H1 (cell line): ENCODE measurements around the gene PM20D1. TPM values are rescaled to one million over a fixed set of nuclear protein-coding genes. Genes with fewer than 3 reads are reported as not detected.

Source experiments
- CTCF ChIA-PET: fragments of 300-600 bp; sonication (Branson Sonifier 250); formaldehyde crosslinking; loops from one replicate; lab custom pipeline; 2021; ENCODE audit not compliant: partially characterized antibody; lab: Charles Lee
- POLR2A ChIA-PET: fragments of 300-600 bp; sonication (Branson Sonifier 250); formaldehyde crosslinking; loops from one replicate; lab custom pipeline; 2021; ENCODE audit warnings: inconsistent platforms; ENCODE audit not compliant: partially characterized antibody; lab: Charles Lee
- DNase-seq, 2 experiments: peaks; one replicate each; pipeline versions ENCODE4 v3.0.0 to v3.0.0-alpha.2; 2010 to 2022; ENCODE audit warnings: low spot score in 2 of 2, low read depth in 1 of 2, mixed read lengths in 1 of 2
- FAIRE-seq: peaks from 2 replicates; lab custom pipeline; 2011; peaks lifted over from hg19 to GRCh38; lab: Jason Lieb, UNC
- H2AFZ ChIP-seq: 2 replicates; pipeline ENCODE4 v1.8.1; 2012; ENCODE audit warnings: low read length, inconsistent platforms
- H2AK5ac ChIP-seq: 2 replicates; pipeline ENCODE4 v1.6.1; 2013; ENCODE audit warnings: low read depth, low read length
- H2BK120ac ChIP-seq: replicated peaks from 2 replicates; pipeline ENCODE3; 2013; ENCODE audit warnings: low read depth, low read length, inconsistent platforms
- H2BK12ac ChIP-seq: 2 replicates; pipeline ENCODE4 v1.6.1; 2013; ENCODE audit warnings: low read depth, low read length
- H2BK15ac ChIP-seq: 2 replicates; pipeline ENCODE4 v1.6.1; 2013; ENCODE audit warnings: low read length
- H2BK20ac ChIP-seq: 2 replicates; pipeline ENCODE4 v1.6.1; 2013; ENCODE audit warnings: low read length
- H2BK5ac ChIP-seq: 2 replicates; pipeline ENCODE4 v1.6.1; 2013; ENCODE audit warnings: low read depth, low read length
- H3K14ac ChIP-seq: 2 replicates; pipeline ENCODE4 v1.6.1; 2013; ENCODE audit warnings: inconsistent platforms; ENCODE audit not compliant: insufficient read length
- H3K18ac ChIP-seq: 2 replicates; pipeline ENCODE4 v1.6.1; 2013; ENCODE audit warnings: low read length; ENCODE audit errors: extremely low read depth
- H3K23ac ChIP-seq: 2 replicates; pipeline ENCODE4 v1.6.1; 2013; ENCODE audit warnings: inconsistent platforms; ENCODE audit not compliant: insufficient read length
- H3K23me2 ChIP-seq: 2 replicates; pipeline ENCODE4 v1.6.1; 2013; ENCODE audit warnings: low read depth, low read length
- H3K27ac ChIP-seq: 2 replicates; pipeline ENCODE4 v1.6.1; 2011; ENCODE audit warnings: low read depth, low read length, inconsistent platforms
- H3K27me3 ChIP-seq, 4 experiments: replicated peaks in 1 of 4; 1 replicate in 1 of 4; 2 replicates in 3 of 4; pipeline versions ENCODE4 v1.6.1 to v1.8.1; 2011 to 2013; ENCODE audit warnings: low read length in 3 of 4, mild to moderate bottlenecking in 3 of 4, inconsistent platforms in 2 of 4, mixed read lengths in 2 of 4, moderate library complexity in 1 of 4; ENCODE audit not compliant: control insufficient read depth in 3 of 4, insufficient read depth in 3 of 4; ENCODE audit errors: extremely low read depth in 1 of 4
- H3K36me3 ChIP-seq, 4 experiments: 2 replicates each; pipeline versions ENCODE4 v1.6.1 to v1.8.1; 2011 to 2013; ENCODE audit warnings: mild to moderate bottlenecking in 4 of 4, low read length in 3 of 4, moderate library complexity in 2 of 4, control low read depth in 1 of 4, inconsistent platforms in 1 of 4; ENCODE audit not compliant: insufficient read depth in 4 of 4, control insufficient read depth in 2 of 4
- H3K4ac ChIP-seq: replicated peaks from 2 replicates; pipeline ENCODE3; 2013; ENCODE audit warnings: low read length, low read depth, mixed read lengths, inconsistent platforms; ENCODE audit not compliant: insufficient read length
- H3K4me1 ChIP-seq, 4 experiments: replicated peaks in 1 of 4; 1 replicate in 1 of 4; 2 replicates in 3 of 4; pipeline versions ENCODE4 v1.6.1 to v1.8.1; 2011 to 2013; ENCODE audit warnings: low read length in 3 of 4, inconsistent platforms in 2 of 4, mixed read lengths in 1 of 4; ENCODE audit not compliant: insufficient read depth in 4 of 4, control insufficient read depth in 3 of 4
- H3K4me2 ChIP-seq, 2 experiments: 2 replicates each; pipeline versions ENCODE4 v1.6.1 to v1.8.1; 2011 to 2013; ENCODE audit warnings: low read depth in 2 of 2, low read length in 2 of 2, control low read depth in 1 of 2, inconsistent platforms in 1 of 2, mild to moderate bottlenecking in 1 of 2; ENCODE audit not compliant: insufficient read depth in 1 of 2
- H3K4me3 ChIP-seq, 4 experiments: fragments of 200-600, 300-600 bp in 1 of 4; sonication (generic), shearing (Covaris generic), sonication (Bioruptor Twin) in 1 of 4; 2 replicates each; pipeline versions ENCODE4 v1.5.1 to v1.8.1; 2011 to 2016; ENCODE audit warnings: low read length in 4 of 4, low read depth in 3 of 4, control low read depth in 2 of 4, inconsistent platforms in 2 of 4, mild to moderate bottlenecking in 2 of 4, mixed read lengths in 1 of 4, moderate library complexity in 1 of 4; ENCODE audit not compliant: insufficient read depth in 2 of 4; ENCODE audit errors: extremely low read depth in 1 of 4
- H3K56ac ChIP-seq: replicated peaks from 2 replicates; pipeline ENCODE3; 2013; ENCODE audit warnings: low read depth, mild to moderate bottlenecking, mixed read lengths, low read length, inconsistent platforms; ENCODE audit not compliant: insufficient read length
- H3K79me1 ChIP-seq: 2 replicates; pipeline ENCODE4 v1.6.1; 2013; ENCODE audit warnings: low read depth, low read length, control low read depth
- H3K79me2 ChIP-seq, 2 experiments: 2 replicates each; pipeline versions ENCODE4 v1.6.1 to v1.8.1; 2012 to 2013; ENCODE audit warnings: low read length in 2 of 2, mild to moderate bottlenecking in 2 of 2, inconsistent platforms in 1 of 2; ENCODE audit not compliant: insufficient read depth in 2 of 2, control insufficient read depth in 1 of 2
- H3K9ac ChIP-seq, 4 experiments: replicated peaks in 1 of 4; 1 replicate in 1 of 4; 2 replicates in 3 of 4; pipeline versions ENCODE4 v1.6.1 to v1.8.1; 2011 to 2013; ENCODE audit warnings: low read depth in 3 of 4, low read length in 3 of 4, control low read depth in 2 of 4, mild to moderate bottlenecking in 2 of 4, moderate library complexity in 2 of 4, inconsistent platforms in 1 of 4; ENCODE audit errors: extremely low read depth in 1 of 4
- H3K9me3 ChIP-seq, 2 experiments: 2 replicates each; pipeline versions ENCODE4 v1.6.1 to v1.8.1; 2012 to 2013; ENCODE audit warnings: mild to moderate bottlenecking in 2 of 2, moderate library complexity in 2 of 2, control low read depth in 1 of 2, inconsistent platforms in 1 of 2, low read depth in 1 of 2, low read length in 1 of 2, mixed read lengths in 1 of 2; ENCODE audit not compliant: insufficient read depth in 2 of 2
- H4K20me1 ChIP-seq, 2 experiments: replicated peaks in 1 of 2; 2 replicates each; pipeline versions ENCODE3 to v1.8.1; 2011 to 2013; ENCODE audit warnings: inconsistent platforms in 2 of 2, low read length in 2 of 2, mild to moderate bottlenecking in 1 of 2; ENCODE audit not compliant: insufficient read depth in 2 of 2, control insufficient read depth in 1 of 2
- H4K5ac ChIP-seq: 2 replicates; pipeline ENCODE4 v1.6.1; 2013; ENCODE audit warnings: low read length, low read depth, mixed read lengths, inconsistent platforms; ENCODE audit not compliant: insufficient read length
- H4K8ac ChIP-seq: 2 replicates; pipeline ENCODE4 v1.8.0; 2013; ENCODE audit warnings: mild to moderate bottlenecking, moderate library complexity, low read length, inconsistent platforms; ENCODE audit not compliant: insufficient read depth; ENCODE audit errors: extremely low read depth
- H4K91ac ChIP-seq: replicated peaks from 2 replicates; pipeline ENCODE3; 2013; ENCODE audit warnings: low read length, mixed read lengths, inconsistent platforms; ENCODE audit not compliant: insufficient read length
- CHD1 ChIP-seq: IDR thresholded peaks from 2 replicates; pipeline ENCODE4 v1.6.1; 2012; ENCODE audit warnings: low read depth, low read length, improper control_type of control experiment
- CHD2 ChIP-seq: IDR thresholded peaks from 2 replicates; pipeline ENCODE4 v1.6.1; 2012; ENCODE audit warnings: low read length, improper control_type of control experiment
- EP300 ChIP-seq, 2 experiments: IDR thresholded peaks; 1 replicate in 1 of 2; 2 replicates in 1 of 2; pipeline ENCODE4 v1.6.1; 2011 to 2012; ENCODE audit warnings: low read depth in 2 of 2, low read length in 2 of 2, mild to moderate bottlenecking in 2 of 2, borderline replicate concordance in 1 of 2, inconsistent platforms in 1 of 2, moderate library complexity in 1 of 2
- SP2 ChIP-seq: IDR thresholded peaks from 2 replicates; pipeline ENCODE4 v1.6.1; 2012; ENCODE audit warnings: mild to moderate bottlenecking, low read length, inconsistent platforms
- WGBS, 2 experiments: shearing (Covaris generic) in 1 of 2; methylation state at CpG; one replicate each; pipeline versions ENCODE4 v1.1.6 to v1.1.7; 2013 to 2015; ENCODE audit warnings: low lambda C conversion rate in 2 of 2, mixed read lengths in 2 of 2, inconsistent platforms in 1 of 2, low coverage in 1 of 2, missing lambda C conversion rate in 1 of 2; ENCODE audit not compliant: insufficient replicate concordance in 2 of 2, insufficient coverage in 1 of 2, insufficient read length in 1 of 2; ENCODE audit errors: extremely low coverage in 1 of 2, missing lambda C conversion rate in 1 of 2; 5-methylcytosine and 5-hydroxymethylcytosine counted together
- polyA plus RNA-seq, 7 experiments: library from polyadenylated mRNA; depleted of rRNA in 3 of 7; stranded (reverse) in 5 of 7; unstranded in 2 of 7; fragments of >200 nt in 5 of 7; fragments of 200-250 nt in 2 of 7; gene quantifications; 1 replicate in 5 of 7; 2 replicates in 1 of 7; 4 replicates in 1 of 7; pipeline versions ENCODE4 v1.2.1 to v1.2.3, GENCODE V29; 2011 to 2013; ENCODE audit warnings: missing spikeins in 2 of 7, mixed read lengths in 2 of 7
- total RNA-seq: library from RNA; stranded (reverse); fragmentation: NEBNext Ultra II Directional; extraction: Animal tissue kit (Norgen Biotek cat#: 25700); gene quantifications from 2 replicates; pipeline ENCODE4 v1.2.1, GENCODE V29; 2021

Gene PM20D1
- total and polyA plus RNA-seq, 2 of the 8 experiments (the other 6 are each of a cell fraction or from before 2014, with no cell fraction given), result 0.05 TPM; not detected in 1

DNA sequence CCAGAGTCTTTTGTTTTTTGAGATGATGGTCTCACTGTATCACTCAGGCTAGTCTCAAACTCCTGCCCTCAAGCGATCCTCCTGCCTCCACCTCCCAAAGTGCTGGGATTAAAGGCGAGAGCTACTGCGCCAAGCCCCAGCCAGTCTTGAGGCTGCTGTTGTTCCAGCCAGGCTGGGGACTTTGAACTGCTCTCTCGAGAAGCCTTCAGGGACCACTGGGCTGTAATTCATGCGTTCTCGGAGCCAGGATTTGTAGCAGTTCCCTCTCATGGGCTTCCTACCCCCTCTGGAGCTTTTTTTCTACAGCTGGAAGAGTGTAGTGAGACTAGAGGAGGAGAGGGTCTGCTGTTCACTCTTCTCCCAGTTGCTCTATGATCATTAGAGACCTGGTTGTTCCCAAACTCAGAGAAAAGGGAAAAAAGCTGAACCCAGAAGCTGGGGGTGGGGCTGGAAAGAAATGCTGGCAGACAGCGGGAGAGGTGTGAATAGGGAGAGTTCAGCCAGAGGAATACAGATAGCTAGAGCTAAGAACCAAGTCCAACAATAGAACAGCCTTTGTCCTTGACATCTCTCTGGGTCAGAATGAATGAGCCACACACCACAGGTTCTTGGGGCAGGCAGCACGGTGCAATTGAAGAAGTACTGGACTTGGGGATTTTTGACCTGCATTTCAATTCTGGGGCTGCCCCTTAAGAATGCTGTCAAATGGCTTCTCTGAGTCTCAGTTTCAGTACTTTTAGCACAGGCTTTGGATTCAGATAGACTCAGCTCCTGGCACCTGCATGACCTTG, 23.7 kb downstream of the PM20D1 start:
- Histone ChIP-seq H4K20me1 (no peaks in the 10 kb centered on the region), H3K4me3 (no peak overlapping the region), H3K36me3 (no peaks in the 10 kb centered on the region), H4K5ac (no peak overlapping the region), H4K8ac (no peak overlapping the region), H3K23ac (no peak overlapping the region), H4K91ac (no peak overlapping the region), H3K79me1 (no peaks in the 10 kb centered on the region), H3K18ac (no peak overlapping the region), H3K9me3 (no peaks in the 10 kb centered on the region), H3K4me2 (no peak overlapping the region), H3K79me2 (no peaks in the 10 kb centered on the region), H3K4ac (no peak overlapping the region), H3K23me2 (no peaks in the 10 kb centered on the region), H2BK15ac (no peak overlapping the region), H3K27me3 (no peaks in the 10 kb centered on the region), H3K14ac (no peak overlapping the region), H3K27ac (no peak overlapping the region), H3K9ac (no peak overlapping the region), H3K56ac (no peak overlapping the region), H2BK120ac (no peak overlapping the region), H2AK5ac (no peak overlapping the region), H2BK5ac (no peak overlapping the region), H2AFZ (no peak overlapping the region), H2BK20ac (no peak overlapping the region), H3K4me1 (peaks cover 0 to 12% (median 2%) of the 10 kb centered on the region in 4 experiments; a peak in 4 of 7 replicates), H2BK12ac (no peak overlapping the region)
- no peak for TF ChIP-seq EP300 (IDR thresholded peaks at IDR 0.05; ENCODE audit: borderline replicate concordance in 1 of 2, low read depth in 2 of 2, low read length in 2 of 2)
- no peak for TF ChIP-seq CHD1
- TF ChIP-seq CHD2, result no peak
- TF ChIP-seq SP2, result no peak
- DNase-seq (no peak), FAIRE-seq (no peak)
- 85% methylated on average over 8 of the region's 8 CpGs; no CpG with 5 or more reads in 1 of the 2 experiments for WGBS, 2 experiments
- ChIA-PET CTCF (interaction anchor here (1.2 to 4.9 kb wide), 10 partner anchors 10 to 151 kb away, joined by 4 to 25 read pairs (median 8); partner anchors contain the start of gene PM20D1), POLR2A (interaction anchor here (2.9 kb wide), 1 partner anchor 10 kb away, joined by 21 read pairs; no protein-coding TSS in a partner anchor)
